Spleen (tissue), 11 donors: ENCODE data around the gene TEX48. TPM values are rescaled to one million over a fixed set of nuclear protein-coding genes. Genes with fewer than 3 reads are reported as not detected.

Source experiments
- DNase-seq: peaks from one replicate; pipeline ENCODE4 v3.0.0-alpha.2; 2020
- H3K27ac ChIP-seq, 8 donors: fragments of 200-600 bp; sonication (generic) in 7 of 8; 1 replicate in 4 of 8; 2 replicates in 4 of 8; pipeline versions ENCODE4 v1.5.0 to v1.8.0; 2016 to 2021; ENCODE audit warnings: inconsistent platforms in 4 of 8, mild to moderate bottlenecking in 4 of 8, moderate library complexity in 1 of 8
- H3K27me3 ChIP-seq, 7 donors: fragments of 200-600 bp; sonication (generic) in 6 of 7; replicated peaks in 1 of 7; 1 replicate in 4 of 7; 2 replicates in 3 of 7; pipeline versions ENCODE4 v1.5.0 to v1.8.0; 2016 to 2021; ENCODE audit warnings: inconsistent platforms in 3 of 7, mild to moderate bottlenecking in 1 of 7
- H3K36me3 ChIP-seq, 6 donors: fragments of 200-600 bp; sonication (generic) in 5 of 6; 1 replicate in 4 of 6; 2 replicates in 2 of 6; pipeline versions ENCODE4 v1.5.0 to v1.8.0; 2016 to 2021; ENCODE audit warnings: inconsistent platforms in 2 of 6
- H3K4me1 ChIP-seq, 6 donors: fragments of 200-600 bp; sonication (generic) in 5 of 6; 1 replicate in 3 of 6; 2 replicates in 3 of 6; pipeline versions ENCODE4 v1.5.0 to v1.8.0; 2016 to 2021; ENCODE audit warnings: inconsistent platforms in 3 of 6
- H3K4me3 ChIP-seq, 8 donors: fragments of 200-600 bp; sonication (generic) in 7 of 8; 1 replicate in 4 of 8; 2 replicates in 4 of 8; pipeline versions ENCODE4 v1.5.0 to v1.8.0; 2016 to 2021; ENCODE audit warnings: inconsistent platforms in 4 of 8, mild to moderate bottlenecking in 4 of 8, moderate library complexity in 2 of 8
- H3K9me3 ChIP-seq, 8 donors: fragments of 200-600 bp; sonication (generic) in 7 of 8; 1 replicate in 4 of 8; 2 replicates in 4 of 8; pipeline versions ENCODE4 v1.5.0 to v1.8.0; 2016 to 2021; ENCODE audit warnings: inconsistent platforms in 4 of 8
- POLR2A ChIP-seq, 3 donors: fragments of 450-650 bp; IDR thresholded peaks; one replicate each; pipeline ENCODE4 v1.5.1; 2017; ENCODE audit warnings: antibody characterized with exemption in 3 of 3, mild to moderate bottlenecking in 1 of 3
- POLR2AphosphoS5 ChIP-seq, 3 donors: sonication (generic); formaldehyde crosslinking; IDR thresholded peaks; one replicate each; pipeline ENCODE4 v1.5.1; 2017; ENCODE audit warnings: antibody characterized with exemption in 3 of 3
- WGBS, 5 donors: extraction: QIAGEN DNeasy Blood & Tissue Kit in 3 of 5; methylation state at CpG; one replicate each; pipeline versions ENCODE4 v1.1.5 to v1.1.7; 2013 to 2018; 5-methylcytosine and 5-hydroxymethylcytosine counted together
- intact Hi-C: fragments of 100-400 bp; cut with DNase I; formaldehyde crosslinking; loops from one replicate; pipeline ENCODE4 v1.15.0; 2023; ENCODE audit warnings: low total_unique reads
- polyA plus RNA-seq, 3 donors: library from polyadenylated mRNA; stranded (reverse); fragments of 200-250 nt; gene quantifications; one replicate each; pipeline ENCODE4 v1.2.1, GENCODE V29; 2013
- total RNA-seq, 7 donors: library from RNA; depleted of rRNA in 3 of 7; stranded (reverse); fragments of >200 nt in 3 of 7; fragmentation: NEBNext Ultra II Directional in 4 of 7; extraction: Animal tissue kit (Norgen Biotek cat#: 25700) in 4 of 7; gene quantifications; one replicate each; pipeline versions ENCODE4 v1.1.0 to v1.2.1, GENCODE V29; 2016 to 2021
- TF ChIP-seq, protein P1 (sequence below), 11 experiments: fragments of 200-600 bp in 7 of 11; fragments of 450-650 bp in 4 of 11; sonication (generic) in 4 of 11; IDR thresholded peaks in 8 of 11; conservative IDR thresholded peaks in 3 of 11; 1 replicate in 7 of 11; 2 replicates in 4 of 11; pipeline versions ENCODE4 v1.4.0 to v1.8.0; 2016 to 2021; ENCODE audit warnings: antibody characterized with exemption in 11 of 11, inconsistent platforms in 4 of 11, mild to moderate bottlenecking in 1 of 11
- donor health status: healthy with polysubstance abuse.
- donor health status: DM: no; HTN: no; CAD: no; lungs with moderate emphysema.
- donor health status: DM: no; HTN: no; CAD: no.
- donor health status: Bipolar disorder and iron deficiency.
- donor health status: healthy.
- donor health status: DM: no; HTN: no; CAD: no.
- donor health status: DM: yes; HTN: yes; CAD: no.

Gene TEX48
- total and polyA plus RNA-seq, 10 donors, result not detected

DNA sequence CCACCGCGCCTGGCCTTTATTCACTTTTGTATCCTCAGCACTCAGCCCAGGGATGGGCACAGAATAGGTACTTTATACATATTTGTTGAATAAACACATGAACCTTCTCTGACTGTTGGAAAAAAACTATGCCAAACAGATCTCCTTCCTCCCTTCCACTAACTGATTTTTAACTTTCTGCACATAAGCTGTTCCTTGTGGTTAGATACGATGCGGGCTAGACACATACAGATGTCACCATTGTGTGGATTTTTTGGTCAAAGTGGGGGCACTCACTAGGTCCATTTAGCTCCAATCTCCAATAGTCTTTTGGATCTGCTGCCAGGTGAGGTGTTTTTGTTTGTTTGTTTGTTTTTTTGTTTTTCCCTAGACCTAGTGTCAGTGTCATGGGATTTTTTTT is 5.1 kb downstream of the TEX48 start:
- TF ChIP-seq POLR2A (IDR thresholded peaks at IDR 0.05) (no peak), POLR2AphosphoS5 (IDR thresholded peaks at IDR 0.05) (no peak)
- TF ChIP-seq, protein P1, sequence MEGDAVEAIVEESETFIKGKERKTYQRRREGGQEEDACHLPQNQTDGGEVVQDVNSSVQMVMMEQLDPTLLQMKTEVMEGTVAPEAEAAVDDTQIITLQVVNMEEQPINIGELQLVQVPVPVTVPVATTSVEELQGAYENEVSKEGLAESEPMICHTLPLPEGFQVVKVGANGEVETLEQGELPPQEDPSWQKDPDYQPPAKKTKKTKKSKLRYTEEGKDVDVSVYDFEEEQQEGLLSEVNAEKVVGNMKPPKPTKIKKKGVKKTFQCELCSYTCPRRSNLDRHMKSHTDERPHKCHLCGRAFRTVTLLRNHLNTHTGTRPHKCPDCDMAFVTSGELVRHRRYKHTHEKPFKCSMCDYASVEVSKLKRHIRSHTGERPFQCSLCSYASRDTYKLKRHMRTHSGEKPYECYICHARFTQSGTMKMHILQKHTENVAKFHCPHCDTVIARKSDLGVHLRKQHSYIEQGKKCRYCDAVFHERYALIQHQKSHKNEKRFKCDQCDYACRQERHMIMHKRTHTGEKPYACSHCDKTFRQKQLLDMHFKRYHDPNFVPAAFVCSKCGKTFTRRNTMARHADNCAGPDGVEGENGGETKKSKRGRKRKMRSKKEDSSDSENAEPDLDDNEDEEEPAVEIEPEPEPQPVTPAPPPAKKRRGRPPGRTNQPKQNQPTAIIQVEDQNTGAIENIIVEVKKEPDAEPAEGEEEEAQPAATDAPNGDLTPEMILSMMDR (IDR thresholded peaks at IDR 0.05 in 8 of 11, conservative IDR thresholded peaks at IDR 0.05 in 3 of 11), result no peak
- Histone ChIP-seq H3K36me3 (no peaks in the 10 kb centered on the region), H3K9me3 (no peaks in the 10 kb centered on the region), H3K27ac (no peak overlapping the region), H3K4me3 (no peak overlapping the region), H3K27me3 (peaks cover 0 to 22% (median 0%) of the 10 kb centered on the region in 7 donors), H3K4me1 (peaks cover 0 to 5% (median 2%) of the 10 kb centered on the region in 6 donors)
- intact Hi-C loops, result no loop called here
- WGBS, 5 donors, result 62 to 77% (median 71%) methylated on average over 4 of the region's 4 CpGs
- no peak for DNase-seq

DNA sequence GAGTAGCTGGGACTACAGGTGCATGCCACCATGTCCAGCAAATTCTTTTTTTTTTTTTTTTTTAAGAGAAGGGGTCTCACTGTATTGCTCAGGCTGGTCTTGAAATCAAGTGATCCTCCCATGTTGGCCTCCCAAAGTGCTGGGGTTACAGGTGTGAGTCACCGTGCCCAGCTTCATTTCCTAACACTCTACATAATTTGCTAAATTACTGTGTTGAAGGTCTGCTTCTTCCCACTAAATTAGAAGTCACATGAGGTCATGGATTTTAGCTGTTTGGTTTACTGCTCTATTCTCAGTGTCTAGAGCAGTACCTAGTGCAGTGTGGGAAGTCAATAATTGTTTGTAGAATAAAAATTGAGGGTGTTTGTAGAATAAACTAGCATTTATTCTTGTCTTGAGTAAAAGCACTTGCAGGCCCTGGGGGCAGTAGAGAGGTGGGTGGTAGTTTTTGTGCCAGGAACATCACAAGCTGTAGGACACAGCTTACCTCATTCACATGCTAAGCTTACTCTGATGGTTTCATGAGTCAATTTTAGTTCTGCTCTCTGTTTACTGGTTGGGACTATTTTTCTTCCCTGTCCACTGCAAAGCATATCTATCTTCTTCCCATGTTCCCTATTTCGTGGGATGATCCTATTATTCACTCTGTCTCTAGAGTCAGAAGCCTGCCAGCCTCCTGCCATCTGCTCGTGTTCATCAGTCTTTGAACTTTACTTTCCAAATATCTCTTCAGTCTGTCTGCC is 7.0 kb downstream of the TEX48 start:
- no peak overlapping the region for H3K4me3 ChIP-seq
- peaks cover 0 to 6% (median 0%) of the 10 kb centered on the region in 8 donors for H3K9me3 ChIP-seq
- TF ChIP-seq POLR2AphosphoS5 (IDR thresholded peaks at IDR 0.05), result no peak
- TF ChIP-seq, protein P1 (IDR thresholded peaks at IDR 0.05 in 8 of 11, conservative IDR thresholded peaks at IDR 0.05 in 3 of 11), result no peak
- TF ChIP-seq POLR2A (IDR thresholded peaks at IDR 0.05), result no peak
- H3K27me3 ChIP-seq, result peaks cover 0 to 17% (median 0%) of the 10 kb centered on the region in 7 donors
- no peak for DNase-seq
- WGBS, 5 donors, result 71 to 86% (median 77%) methylated on average over 3 of the region's 3 CpGs
- H3K4me1 ChIP-seq, result no peaks in the 10 kb centered on the region
- intact Hi-C loops, result no loop called here
- H3K27ac ChIP-seq, result no peak overlapping the region
- H3K36me3 ChIP-seq, result no peaks in the 10 kb centered on the region

DNA sequence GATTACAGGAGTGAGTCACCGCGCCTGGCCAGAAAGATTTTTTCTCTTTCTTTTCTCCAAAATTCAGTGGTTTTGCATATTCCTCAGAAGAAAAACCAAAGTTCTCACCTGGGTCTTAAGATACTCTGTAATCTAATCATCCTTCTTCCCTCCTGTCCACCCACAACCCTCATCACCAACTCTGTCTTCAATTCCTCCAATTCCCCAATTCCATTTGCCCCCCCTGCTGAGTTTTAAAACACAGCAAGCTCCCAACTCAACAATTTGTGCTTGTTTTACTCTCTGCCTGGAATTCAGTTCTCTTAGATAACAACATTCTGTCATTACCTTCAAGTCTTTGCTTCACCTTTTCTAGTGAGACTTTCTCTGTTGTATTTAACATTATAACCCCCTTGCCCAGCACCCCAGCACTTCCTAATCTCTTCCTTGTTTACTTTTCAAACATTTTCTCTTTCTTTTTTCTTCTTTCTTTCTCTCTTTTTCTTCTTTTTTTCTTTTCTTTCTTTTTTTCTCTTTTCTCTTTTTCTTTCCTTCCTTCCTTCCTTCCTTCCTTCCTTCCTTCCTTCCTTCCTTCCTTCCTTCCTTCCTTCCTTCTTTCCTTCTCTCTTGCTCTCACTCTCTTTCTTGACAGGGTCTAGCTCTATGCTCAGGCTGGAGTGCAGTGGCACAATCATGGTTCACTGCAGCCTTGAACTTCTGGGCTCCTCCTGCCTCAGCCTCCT is 7.8 kb downstream of the TEX48 start:
- WGBS, 5 donors, result 94 to 98% (median 97%) methylated on average over 2 of the region's 2 CpGs
- Histone ChIP-seq H3K27me3 (peaks cover 0 to 17% (median 0%) of the 10 kb centered on the region in 7 donors), H3K9me3 (peaks cover 0 to 6% (median 0%) of the 10 kb centered on the region in 8 donors), H3K4me3 (no peak overlapping the region), H3K36me3 (no peaks in the 10 kb centered on the region), H3K4me1 (no peaks in the 10 kb centered on the region), H3K27ac (no peak overlapping the region)
- no peak for DNase-seq
- TF ChIP-seq, protein P1 (IDR thresholded peaks at IDR 0.05 in 8 of 11, conservative IDR thresholded peaks at IDR 0.05 in 3 of 11), result no peak
- TF ChIP-seq POLR2A (IDR thresholded peaks at IDR 0.05) (no peak), POLR2AphosphoS5 (IDR thresholded peaks at IDR 0.05) (no peak)
- intact Hi-C loops, result no loop called here

DNA sequence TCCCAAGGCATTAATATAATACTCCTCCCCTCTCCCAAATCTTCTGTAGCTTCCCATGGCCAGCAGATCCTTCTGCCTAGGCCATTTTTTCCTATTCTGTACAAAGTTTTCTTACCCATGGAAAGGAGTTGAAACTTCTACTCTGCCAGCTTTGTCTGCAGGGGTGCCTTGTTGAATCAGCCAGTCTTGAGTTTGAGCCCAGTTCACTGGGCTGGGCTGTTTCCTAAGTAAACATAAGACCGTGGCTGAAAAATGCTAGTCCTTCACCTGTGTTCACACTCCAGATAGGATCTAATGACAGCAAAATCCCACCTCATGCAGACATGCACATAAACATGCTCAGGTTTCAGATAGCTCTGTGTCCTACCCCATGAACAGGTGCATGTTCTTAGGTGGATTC is 10.4 kb downstream of the TEX48 start:
- Histone ChIP-seq H3K36me3 (no peaks in the 10 kb centered on the region), H3K27ac (no peak overlapping the region), H3K4me3 (no peak overlapping the region), H3K27me3 (peaks cover 0 to 4% (median 0%) of the 10 kb centered on the region in 7 donors), H3K9me3 (peaks cover 0 to 6% (median 0%) of the 10 kb centered on the region in 8 donors), H3K4me1 (no peaks in the 10 kb centered on the region)
- 50 to 77% (median 71%) methylated on average over 1 of the region's 1 CpG for WGBS, 5 donors
- TF ChIP-seq POLR2AphosphoS5 (IDR thresholded peaks at IDR 0.05), result no peak
- TF ChIP-seq POLR2A (IDR thresholded peaks at IDR 0.05), result no peak
- TF ChIP-seq, protein P1 (IDR thresholded peaks at IDR 0.05 in 8 of 11, conservative IDR thresholded peaks at IDR 0.05 in 3 of 11), result no peak
- DNase-seq, result no peak
- intact Hi-C loops, result no loop called here
